IPS-15b (cell line): ENCODE data around the gene TGFBR1.

Source experiments
- H3K27me3 ChIP-seq: one replicate; pipeline ENCODE4 v1.6.1; 2013; ENCODE audit warnings: low read length; ENCODE audit not compliant: control insufficient read depth, insufficient read depth
- H3K36me3 ChIP-seq: one replicate; pipeline ENCODE4 v1.6.1; 2013; ENCODE audit warnings: low read length; ENCODE audit not compliant: control insufficient read depth, insufficient read depth
- H3K4me1 ChIP-seq: one replicate; pipeline ENCODE4 v1.6.1; 2013; ENCODE audit warnings: mild to moderate bottlenecking, low read length; ENCODE audit not compliant: control insufficient read depth, insufficient read depth
- H3K4me3 ChIP-seq: one replicate; pipeline ENCODE4 v1.5.1; 2013; ENCODE audit warnings: low read depth, low read length
- H3K9ac ChIP-seq: one replicate; pipeline ENCODE4 v1.6.1; 2013; ENCODE audit warnings: low read depth, mild to moderate bottlenecking, low read length
- H3K9me3 ChIP-seq: one replicate; pipeline ENCODE4 v1.6.1; 2013; ENCODE audit warnings: mild to moderate bottlenecking, low read length; ENCODE audit not compliant: control insufficient read depth, insufficient read depth

TGFBR1 gene

GRCh38 chr9:99169086-99169485 lies 64.2 kb downstream of the TGFBR1 start:
- no peaks in the 10 kb centered on the region for H3K36me3 ChIP-seq
- H3K4me3 ChIP-seq, result no peak overlapping the region
- H3K9ac ChIP-seq, result no peak overlapping the region
- H3K27me3 ChIP-seq, result no peaks in the 10 kb centered on the region
- no peaks in the 10 kb centered on the region for H3K9me3 ChIP-seq
- peaks cover 26% of the 10 kb centered on the region for H3K4me1 ChIP-seq

GRCh38 chr9:99169982-99170761 lies 65.3 kb downstream of the TGFBR1 start:
- Histone ChIP-seq H3K9me3 (no peaks in the 10 kb centered on the region), H3K27me3 (no peaks in the 10 kb centered on the region), H3K36me3 (no peaks in the 10 kb centered on the region), H3K9ac (no peak overlapping the region), H3K4me3 (no peak overlapping the region), H3K4me1 (peaks cover 26% of the 10 kb centered on the region)

DNA sequence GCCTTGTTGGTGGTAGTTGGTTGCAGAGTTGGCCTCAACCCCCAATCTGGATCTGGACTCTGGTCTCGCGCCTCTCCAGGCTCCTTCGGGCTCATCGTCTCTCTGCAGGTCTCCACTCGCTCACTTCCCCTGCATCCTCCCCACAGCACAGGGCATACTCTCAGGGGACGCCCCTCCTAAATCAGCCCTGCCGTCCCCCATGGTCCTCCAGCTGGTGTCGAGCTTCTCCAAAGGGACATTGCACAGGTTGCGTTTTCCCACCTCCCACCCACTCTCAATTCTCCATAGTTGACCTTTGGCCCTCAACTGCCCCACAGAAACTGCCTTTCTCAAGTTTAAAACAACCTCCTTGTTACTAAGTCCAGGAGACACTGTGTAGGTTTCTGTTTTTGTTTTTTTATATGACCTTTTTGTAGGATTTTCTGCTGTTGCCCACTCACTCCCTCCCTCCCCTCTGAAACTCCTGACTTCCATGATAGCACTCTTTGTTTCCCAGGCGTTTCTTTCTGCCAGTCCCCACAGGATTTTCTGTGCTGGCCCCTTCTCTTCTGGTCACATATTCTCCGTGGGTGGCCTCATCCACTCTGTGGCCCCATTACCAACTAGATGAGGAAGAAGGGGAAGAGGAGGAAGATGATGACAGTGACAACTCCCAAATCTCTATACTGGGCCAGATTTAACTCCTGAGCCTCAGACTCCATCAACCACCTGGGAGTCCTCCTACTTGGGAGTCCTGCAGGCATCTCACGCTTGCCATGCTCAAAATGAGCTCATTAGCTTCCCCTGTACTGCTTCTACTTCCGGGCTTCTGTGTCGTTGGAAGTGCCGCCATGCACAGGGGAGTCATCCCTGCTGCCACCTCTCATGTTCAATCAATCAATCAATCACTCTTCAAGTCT lies 66.6 kb downstream of the TGFBR1 start:
- Histone ChIP-seq H3K36me3 (no peaks in the 10 kb centered on the region), H3K27me3 (no peaks in the 10 kb centered on the region), H3K9me3 (no peaks in the 10 kb centered on the region), H3K4me3 (no peak overlapping the region), H3K4me1 (peaks cover 26% of the 10 kb centered on the region), H3K9ac (no peak overlapping the region)

GRCh38 chr9:99172124-99173091 lies 67.5 kb downstream of the TGFBR1 start:
- Histone ChIP-seq H3K9ac (no peak overlapping the region), H3K36me3 (no peaks in the 10 kb centered on the region), H3K9me3 (no peaks in the 10 kb centered on the region), H3K4me1 (peaks cover 26% of the 10 kb centered on the region), H3K4me3 (no peak overlapping the region), H3K27me3 (no peaks in the 10 kb centered on the region)

GRCh38 chr9:99173570-99174504 lies 68.9 kb downstream of the TGFBR1 start:
- no peak overlapping the region for H3K4me3 ChIP-seq
- H3K9ac ChIP-seq, result no peak overlapping the region
- no peaks in the 10 kb centered on the region for H3K36me3 ChIP-seq
- no peaks in the 10 kb centered on the region for H3K9me3 ChIP-seq
- H3K27me3 ChIP-seq, result no peaks in the 10 kb centered on the region
- peaks cover 20% of the 10 kb centered on the region for H3K4me1 ChIP-seq

DNA sequence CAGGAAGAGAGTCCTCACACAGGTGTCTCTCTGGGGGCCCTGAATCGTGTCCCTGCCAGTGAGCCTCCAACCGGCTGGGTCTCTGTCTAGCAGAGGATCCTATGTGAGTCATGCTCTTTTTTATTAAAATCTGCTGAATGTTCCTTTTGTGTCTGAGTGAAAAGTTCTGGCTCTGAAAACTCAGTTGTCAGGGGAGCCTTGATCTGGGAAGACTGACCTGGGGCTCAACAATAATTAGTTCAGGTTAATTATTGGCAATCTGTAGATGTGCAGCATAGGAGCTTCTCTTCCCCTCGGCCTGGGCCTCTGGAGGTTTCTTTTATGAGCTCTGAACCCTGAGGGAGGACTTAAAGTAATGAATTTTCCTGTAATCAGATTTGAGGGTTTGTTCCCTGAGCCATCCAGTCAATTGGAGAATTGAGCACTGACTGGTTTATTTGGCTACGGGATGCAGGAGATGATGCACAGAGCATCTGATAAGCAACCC lies 71.7 kb downstream of the TGFBR1 start:
- Histone ChIP-seq H3K9ac (no peak overlapping the region), H3K4me3 (no peak overlapping the region), H3K27me3 (no peaks in the 10 kb centered on the region), H3K4me1 (peaks cover 6% of the 10 kb centered on the region), H3K9me3 (no peaks in the 10 kb centered on the region), H3K36me3 (no peaks in the 10 kb centered on the region)

GRCh38 chr9:99177576-99178366 lies 72.9 kb downstream of the TGFBR1 start:
- H3K9me3 ChIP-seq, result no peaks in the 10 kb centered on the region

DNA sequence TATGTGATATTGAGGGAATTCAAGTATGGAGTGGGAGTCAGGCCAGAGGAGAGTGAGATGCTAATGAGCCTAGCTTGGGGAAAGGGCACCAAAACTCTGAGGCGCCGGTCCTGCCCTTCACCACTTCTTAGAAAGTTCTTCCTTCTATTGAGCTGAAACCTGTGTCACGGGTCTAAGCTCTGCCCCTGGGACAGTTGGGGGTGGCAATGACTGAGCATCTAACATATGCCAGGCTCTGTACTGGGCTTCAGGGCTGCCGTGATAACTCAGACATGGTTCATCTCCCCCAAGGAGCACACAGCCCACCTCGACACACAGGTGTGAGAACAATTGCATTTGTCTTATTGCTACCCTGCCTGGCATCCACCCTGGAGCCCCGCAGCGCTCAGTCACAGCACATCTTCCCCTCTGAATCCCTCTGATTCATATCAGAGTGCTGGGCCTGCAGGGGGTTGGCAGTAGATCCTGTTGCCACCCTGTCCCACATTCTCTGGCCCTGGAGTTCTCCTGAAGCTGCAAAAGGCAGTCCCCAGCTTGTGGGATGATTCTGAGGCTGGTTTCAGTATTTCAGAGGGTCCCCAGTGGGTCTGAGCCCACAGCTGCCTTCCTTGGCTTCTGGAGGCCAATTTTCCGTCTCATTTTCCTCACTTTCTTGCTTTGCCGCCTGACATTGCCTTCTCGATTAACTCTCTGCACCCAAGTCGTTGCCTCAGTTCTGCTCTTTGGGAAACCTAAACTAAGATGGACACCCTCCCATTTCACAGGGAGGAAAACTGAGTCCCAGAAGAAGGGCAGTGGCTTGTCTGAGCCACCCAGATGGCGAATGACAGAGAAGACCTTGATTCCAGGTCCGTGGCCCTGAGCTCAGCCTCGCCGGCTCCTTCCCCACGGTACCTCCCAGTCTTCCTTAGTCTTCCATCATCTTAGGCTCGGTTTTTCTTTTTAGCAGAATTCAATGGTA lies 74.3 kb downstream of the TGFBR1 start:
- Histone ChIP-seq H3K27me3 (no peaks in the 10 kb centered on the region), H3K4me3 (no peak overlapping the region), H3K4me1 (no peaks in the 10 kb centered on the region), H3K9me3 (no peaks in the 10 kb centered on the region), H3K9ac (no peak overlapping the region), H3K36me3 (no peaks in the 10 kb centered on the region)

More at GRCh38 chr9:99177576-99178366, 72.9 kb downstream of the TGFBR1 start:
- H3K27me3 ChIP-seq, result no peaks in the 10 kb centered on the region
- H3K4me1 ChIP-seq, result peaks cover 2% of the 10 kb centered on the region
- H3K4me3 ChIP-seq, result no peak overlapping the region
- no peaks in the 10 kb centered on the region for H3K36me3 ChIP-seq
- no peak overlapping the region for H3K9ac ChIP-seq

DNA sequence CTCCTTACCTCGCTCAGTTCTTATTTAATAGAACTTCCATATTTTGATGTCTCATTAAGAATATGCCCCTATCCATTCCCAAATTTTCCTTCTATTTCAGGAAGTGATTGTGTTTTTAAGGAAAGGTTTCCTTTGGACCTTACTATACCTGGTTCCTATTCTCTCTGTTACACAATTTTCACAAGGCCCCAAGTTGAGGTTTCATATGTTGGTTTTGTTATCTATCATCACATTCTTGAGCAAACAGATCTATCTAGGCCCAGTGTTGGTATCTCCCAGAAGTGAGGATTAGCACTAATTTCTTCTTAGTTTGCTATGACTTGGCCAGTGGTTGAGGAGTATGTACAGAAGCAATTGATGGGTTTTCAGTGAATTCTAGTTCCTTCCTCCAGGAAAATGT lies 75.3 kb downstream of the TGFBR1 start:
- Histone ChIP-seq H3K36me3 (no peaks in the 10 kb centered on the region), H3K27me3 (no peaks in the 10 kb centered on the region), H3K9me3 (no peaks in the 10 kb centered on the region), H3K9ac (no peak overlapping the region), H3K4me1 (no peaks in the 10 kb centered on the region), H3K4me3 (no peak overlapping the region)
